HepG2 (cell line): ENCODE data around the gene MRPL3. TPM values are rescaled to one million over a fixed set of nuclear protein-coding genes. Genes with fewer than 3 reads are reported as not detected.

ENCODE experiments used
- CREBL2 ChIP-seq: sonication (generic); formaldehyde crosslinking; IDR thresholded peaks from 2 replicates; pipeline ENCODE4 v1.8.1; 2023; ENCODE audit warnings: missing genetic modification reagents, mild to moderate bottlenecking, borderline replicate concordance
- CSRNP2 ChIP-seq: sonication (generic); formaldehyde crosslinking; conservative IDR thresholded peaks from 2 replicates; pipeline ENCODE4 v1.8.0; 2022; ENCODE audit warnings: low read depth, missing genetic modification reagents
- ETV5 ChIP-seq: IDR thresholded peaks from 2 replicates; pipeline ENCODE4 v1.6.1; 2018; ENCODE audit warnings: missing biosample characterization, missing genetic modification reagents, inconsistent platforms, borderline replicate concordance
- GATA4 ChIP-seq: sonication (generic); IDR thresholded peaks from 2 replicates; pipeline ENCODE4 v1.6.1; 2016; ENCODE audit warnings: antibody characterized with exemption, low read depth, borderline replicate concordance
- NR2F1 ChIP-seq, 2 experiments: fragments of 450-650 bp in 1 of 2; formaldehyde crosslinking in 1 of 2; IDR thresholded peaks; 2 replicates each; pipeline versions ENCODE4 v1.5.0 to v1.6.1; 2016 to 2020; ENCODE audit warnings: mild to moderate bottlenecking in 1 of 2, missing compliant biosample characterization in 1 of 2, missing genetic modification reagents in 1 of 2, moderate library complexity in 1 of 2
- RFX1 ChIP-seq: fragments of 450-650 bp; IDR thresholded peaks from 2 replicates; pipeline ENCODE4 v1.6.1; 2017
- ZBTB34 ChIP-seq: sonication (generic); formaldehyde crosslinking; IDR thresholded peaks from 2 replicates; pipeline ENCODE4 v1.8.0; 2022; ENCODE audit warnings: mild to moderate bottlenecking, missing genetic modification reagents
- ZNF280D ChIP-seq: sonication (generic); formaldehyde crosslinking; IDR thresholded peaks from 2 replicates; pipeline ENCODE4 v1.5.1; 2020; ENCODE audit warnings: mild to moderate bottlenecking, missing genetic modification reagents
- ZNF644 ChIP-seq: IDR thresholded peaks from 2 replicates; pipeline ENCODE4 v1.6.1; 2016; ENCODE audit warnings: low read depth
- ZNF646 ChIP-seq: sonication (generic); formaldehyde crosslinking; IDR thresholded peaks from 2 replicates; pipeline ENCODE4 v1.9.0; 2021; ENCODE audit warnings: mild to moderate bottlenecking, missing genetic modification reagents
- ZNF691 ChIP-seq: sonication (generic); formaldehyde crosslinking; IDR thresholded peaks from 2 replicates; pipeline ENCODE4 v1.4.0; 2020; ENCODE audit warnings: missing genetic modification reagents, low read depth, mild to moderate bottlenecking, borderline replicate concordance
- ZNF713 ChIP-seq: sonication (generic); formaldehyde crosslinking; IDR thresholded peaks from 2 replicates; pipeline ENCODE4 v1.4.0; 2020; ENCODE audit warnings: mild to moderate bottlenecking, missing genetic modification reagents
- ZNF768 ChIP-seq: sonication (generic); formaldehyde crosslinking; IDR thresholded peaks from 2 replicates; pipeline ENCODE4 v1.4.0; 2020; ENCODE audit warnings: missing genetic modification reagents
- ZNF83 ChIP-seq: sonication (generic); formaldehyde crosslinking; IDR thresholded peaks from 2 replicates; pipeline ENCODE4 v1.4.0; 2020; ENCODE audit warnings: missing genetic modification reagents, mild to moderate bottlenecking, borderline replicate concordance
- polyA plus RNA-seq, 8 experiments: library from polyadenylated mRNA; depleted of rRNA in 3 of 8; stranded (reverse) in 7 of 8; unstranded in 1 of 8; fragments of >200 nt; fragmentation: Illumina TruSeq in 4 of 8; extraction: Trizol in 4 of 8; gene quantifications; 2 replicates each; pipeline versions ENCODE4 v1.2.1 to v1.2.3, GENCODE V29; 2011 to 2016; ENCODE audit warnings: low read depth in 4 of 8, missing spikeins in 1 of 8, mixed read lengths in 1 of 8; ENCODE audit not compliant: insufficient read depth in 1 of 8
- total RNA-seq, 5 experiments: library from RNA; depleted of rRNA; stranded (reverse); fragments of >200 nt; fragmentation: Illumina TruSeq; extraction: Trizol; gene quantifications; 2 replicates each; pipeline ENCODE4 v1.2.3, GENCODE V29; 2016; ENCODE audit warnings: low read depth in 1 of 5

The MRPL3 gene
- total and polyA plus RNA-seq, 2 of the 13 experiments (the other 11 are each of a cell fraction or from before 2014, with no cell fraction given): 114 to 172 TPM

GRCh38 chr3:131502530-131503319 is at the start of gene MRPL3 (continued):
- no peak for TF ChIP-seq ZNF646
- peak; percentile 80 for TF ChIP-seq ZBTB34 (CRISPR knock-in tag)
- TF ChIP-seq ZNF713: no peak
- peak; percentile 95 for TF ChIP-seq ZNF83 (CRISPR knock-in tag)
- TF ChIP-seq CREBL2 (CRISPR knock-in tag): peak; percentile 97; the same call in 1 of the 2 replicates
- TF ChIP-seq RFX1: no peak
- TF ChIP-seq ZNF691: peak; percentile 74; the same call in 1 of the 2 replicates
- TF ChIP-seq ETV5 (CRISPR knock-in tag): peak; percentile 91
- TF ChIP-seq ZNF768 (CRISPR knock-in tag): peak; percentile 81
- peak; percentile 90 for TF ChIP-seq CSRNP2 (CRISPR knock-in tag)
- TF ChIP-seq NR2F1 (CRISPR knock-in tag; IDR thresholded peaks at IDR 0.05): no peak
- peak; percentile 26; the same call in 1 of the 2 replicates for TF ChIP-seq GATA4
- TF ChIP-seq ZNF644 (CRISPR knock-in tag): peak; percentile 25; the same call in 1 of the 2 replicates
- TF ChIP-seq ZNF280D: peak; percentile 93
